HG03025 (cell line): ENCODE measurements around the gene PJVK.
A peak's percentile ranks its signal among the peaks of the same experiment; 100 is the strongest.
"Not testable (repeated sequence)": the region's sequence is repeated elsewhere in the genome, so short reads cannot be mapped to it uniquely, and the experiment has no call there.

ENCODE experiments used
- ATAC-seq: cut with Tn5 transposase; IDR thresholded peaks from one replicate; pipeline ENCODE4 v1.9.1; 2021; ENCODE audit warnings: mild to moderate bottlenecking, moderate library complexity; ENCODE audit not compliant: unreplicated experiment, low FRiP score

Gene PJVK

DNA sequence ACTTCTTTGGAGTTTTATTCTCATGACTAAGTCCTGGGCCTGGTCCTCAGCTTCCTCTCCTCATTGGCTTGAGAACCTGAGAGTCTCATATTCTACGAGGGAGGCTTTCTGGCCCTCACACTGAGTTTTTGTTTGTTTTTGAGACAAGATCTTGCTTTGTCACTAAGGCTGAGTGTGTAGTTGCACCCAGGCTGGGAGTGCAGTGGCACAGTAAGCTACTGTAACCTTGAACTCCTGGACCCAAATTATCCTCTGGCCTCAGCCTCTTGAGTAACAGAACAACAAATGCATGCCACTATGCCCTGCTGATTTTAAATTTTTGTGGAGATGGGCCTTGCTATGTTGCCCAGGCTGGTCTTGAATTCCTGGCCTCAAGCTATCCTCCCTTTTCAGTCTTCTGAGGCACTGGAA lies 22.8 kb upstream of the PJVK start:
- ATAC-seq: no peak

DNA sequence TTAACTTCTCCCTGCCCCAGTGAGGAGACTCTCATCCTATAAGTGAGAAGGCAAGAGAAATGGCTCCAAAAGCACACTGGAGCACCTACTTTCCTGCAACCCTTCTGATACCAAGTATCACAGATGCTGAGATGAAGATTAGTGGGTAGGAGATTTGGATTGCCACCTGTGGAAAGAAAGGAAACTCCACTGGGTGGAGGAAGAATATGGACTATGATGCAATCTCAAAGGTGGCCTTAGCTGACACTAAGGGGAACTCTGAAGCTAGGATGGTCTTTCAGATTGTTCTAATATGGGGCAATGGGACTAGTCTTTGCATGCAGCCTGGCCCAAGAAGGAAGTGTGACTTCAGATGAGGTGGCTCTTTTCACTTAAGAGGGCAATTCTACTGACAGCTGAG lies 21.8 kb upstream of the PJVK start:
- ATAC-seq: no peak

GRCh38 chr2:178436662-178437061 lies 14.5 kb upstream of the PJVK start:
- ATAC-seq: no peak

- ATAC-seq: no peak
These were observed 9.8 kb upstream of the PJVK start for GRCh38 chr2:178441426-178441825.

- no peak for ATAC-seq
These were observed 2.1 kb upstream of the PJVK start for GRCh38 chr2:178448968-178449661.

DNA sequence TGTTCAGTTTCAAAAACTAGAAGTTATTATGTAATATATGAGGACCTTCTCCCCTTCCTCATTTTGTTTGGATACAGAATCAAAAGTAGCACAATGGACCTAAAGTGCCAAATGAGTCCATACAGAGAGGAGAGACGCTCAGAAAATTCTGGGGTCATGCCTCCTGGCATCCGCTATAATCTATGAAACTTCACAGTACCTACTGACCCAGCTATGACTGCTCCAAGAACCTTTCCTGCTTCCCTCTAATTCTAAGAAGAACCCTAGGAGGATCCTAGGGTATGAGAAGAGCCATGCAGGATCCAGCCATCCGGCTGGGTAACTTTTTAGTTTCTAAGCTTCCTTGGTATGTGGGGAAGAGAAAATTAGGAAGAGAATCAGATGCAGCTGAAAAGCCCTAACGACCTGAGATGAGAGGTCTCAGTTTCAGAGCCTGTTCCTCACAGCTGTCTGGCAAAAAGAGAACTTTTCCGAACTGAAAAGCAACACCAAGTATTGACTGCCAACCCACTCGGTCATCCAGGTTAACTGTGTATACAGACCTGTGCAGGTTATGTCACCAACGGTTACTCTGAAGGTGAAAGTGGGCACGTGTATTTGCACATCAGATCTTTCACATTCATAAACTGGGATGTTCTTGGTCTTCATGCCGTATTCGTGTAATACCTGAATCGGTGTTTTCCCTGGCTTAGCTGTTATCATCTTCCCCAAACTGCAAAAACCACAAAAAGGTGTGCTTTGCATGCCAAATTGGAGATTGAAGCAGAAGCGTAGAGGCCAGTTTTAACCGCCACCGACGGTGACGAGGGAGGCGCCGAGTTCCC lies 1.3 kb upstream of the PJVK start:
- peak; percentile 13 for ATAC-seq

DNA sequence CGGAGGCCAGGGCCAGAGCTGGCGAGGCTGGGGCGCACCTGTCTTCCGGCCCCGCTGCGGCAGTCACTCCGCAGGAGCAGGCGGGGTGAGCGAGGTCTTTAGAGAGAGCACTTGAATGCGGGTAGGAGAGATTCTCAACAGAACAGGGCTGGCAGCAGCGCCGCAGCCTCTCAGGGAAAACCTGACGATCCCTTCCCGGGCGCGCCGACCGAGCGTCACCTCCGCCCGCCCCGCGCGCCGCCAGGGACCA lies 729 bp upstream of the PJVK start:
- ATAC-seq: peak; percentile 41

- ATAC-seq: no peak
These were observed 1.2 kb downstream of the PJVK start for GRCh38 chr2:178452334-178452733.

DNA sequence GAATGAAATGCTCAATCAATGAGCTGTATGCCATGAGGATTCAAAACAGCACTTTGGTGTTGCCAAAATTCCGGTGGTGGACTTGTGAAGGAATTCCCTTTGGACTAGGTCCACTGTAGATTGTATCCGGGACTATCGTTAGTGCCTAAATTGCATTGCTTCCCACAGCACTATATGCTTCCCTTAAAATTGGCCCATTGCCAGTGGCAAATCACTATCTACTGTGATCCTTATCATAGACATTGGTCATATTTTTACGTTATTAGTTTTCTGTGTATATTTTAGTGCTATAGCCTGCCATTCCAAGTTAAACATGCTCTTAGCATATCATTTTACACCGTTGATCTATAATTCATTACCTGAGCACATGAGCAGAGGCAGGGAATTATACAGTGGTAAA lies 1.7 kb downstream of the PJVK start:
- ATAC-seq: no peak

DNA sequence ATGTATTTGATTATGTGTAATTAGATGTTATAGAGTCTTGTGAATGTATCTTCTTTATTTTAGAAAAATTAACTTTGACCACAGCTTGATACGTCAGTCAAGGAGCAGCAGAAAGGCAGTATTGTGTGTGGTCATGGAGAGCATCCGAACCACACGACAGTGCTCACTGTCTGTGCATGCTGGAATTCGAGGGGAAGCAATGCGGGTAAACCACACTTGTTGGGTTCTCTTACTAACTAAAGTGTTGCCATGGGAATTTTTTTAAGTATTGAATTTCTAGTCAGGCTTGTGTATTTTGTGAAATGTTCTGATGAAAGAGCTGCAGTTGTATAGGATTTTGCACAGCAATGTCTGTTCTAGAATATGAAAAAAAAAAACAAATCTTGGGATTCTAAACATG lies 4.8 kb downstream of the PJVK start:
- no peak for ATAC-seq

DNA sequence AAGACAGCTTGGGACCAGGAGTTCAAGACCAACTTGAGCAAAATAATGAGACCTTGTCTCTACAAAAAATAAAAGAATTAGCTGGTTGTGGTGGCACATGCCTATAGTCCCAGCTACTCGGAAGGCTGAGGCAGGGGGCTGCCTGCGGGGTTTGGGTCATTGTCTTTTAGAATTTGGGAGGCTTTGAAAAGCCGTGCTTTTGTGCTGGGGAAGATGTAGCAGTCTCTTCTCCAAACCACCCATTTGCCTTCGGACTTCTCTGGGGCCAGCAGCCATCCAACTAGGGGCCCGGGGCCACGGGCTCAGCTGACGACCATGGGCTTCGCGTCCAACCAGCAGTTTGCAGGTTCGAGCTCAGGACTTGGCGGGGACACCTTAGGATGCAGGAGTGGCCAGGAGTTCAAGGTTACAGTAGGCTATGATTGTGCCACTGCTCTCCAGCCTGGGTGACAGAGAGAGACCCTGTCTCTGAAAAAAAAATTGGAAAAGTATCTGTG lies 6.3 kb downstream of the PJVK start:
- no peak for ATAC-seq

DNA sequence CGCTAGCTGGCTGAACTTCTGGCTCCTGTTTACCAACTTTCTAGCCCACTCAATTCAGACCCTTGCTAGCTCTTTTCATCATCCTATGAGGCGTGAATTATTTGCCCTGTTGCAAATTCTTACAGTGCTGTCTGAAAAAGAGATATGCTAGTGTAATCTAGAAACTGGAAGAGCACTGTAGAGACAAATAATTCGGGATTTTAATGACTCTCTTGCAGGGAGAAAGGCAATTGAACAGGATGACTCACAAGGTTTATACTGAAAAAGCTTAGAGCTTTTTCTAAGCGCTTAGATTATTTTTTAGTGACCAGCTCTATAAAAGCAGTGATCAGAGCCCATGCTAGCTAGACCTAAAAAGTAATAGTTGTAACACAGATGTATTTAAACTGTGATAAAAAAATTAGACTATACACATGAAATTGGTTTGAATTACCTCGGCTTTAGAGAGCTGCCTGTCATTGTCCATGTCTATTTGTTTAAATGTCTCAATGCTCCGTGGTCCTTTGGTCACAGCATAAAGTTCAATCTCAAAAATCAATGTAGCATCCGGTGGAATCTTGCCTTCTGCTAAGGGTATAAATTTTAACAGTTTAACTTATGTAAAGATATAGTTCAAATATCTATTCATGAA lies 18.2 kb downstream of the PJVK start:
- no peak for ATAC-seq

DNA sequence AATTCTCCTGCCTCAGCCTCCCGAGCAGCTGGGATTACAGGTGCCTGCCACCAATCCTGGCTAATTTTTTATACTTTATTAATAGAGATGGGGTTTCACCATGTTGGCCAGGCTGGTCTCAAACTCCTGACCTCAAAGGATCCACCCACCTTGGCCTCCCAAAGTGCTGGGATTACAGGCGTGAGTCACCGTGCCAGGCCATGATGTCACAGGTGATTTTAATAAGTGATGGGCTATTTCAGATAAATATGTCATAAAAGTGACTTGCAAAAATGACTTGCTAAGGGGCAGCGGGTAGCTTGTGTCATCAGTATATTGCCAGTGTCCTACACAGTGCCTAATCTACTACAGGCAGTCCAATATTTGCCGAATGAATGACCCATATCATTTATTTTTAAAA lies 20.1 kb downstream of the PJVK start:
- ATAC-seq: not testable (repeated sequence)

- no peak for ATAC-seq
These were observed 22.2 kb downstream of the PJVK start for GRCh38 chr2:178473373-178473772.

DNA sequence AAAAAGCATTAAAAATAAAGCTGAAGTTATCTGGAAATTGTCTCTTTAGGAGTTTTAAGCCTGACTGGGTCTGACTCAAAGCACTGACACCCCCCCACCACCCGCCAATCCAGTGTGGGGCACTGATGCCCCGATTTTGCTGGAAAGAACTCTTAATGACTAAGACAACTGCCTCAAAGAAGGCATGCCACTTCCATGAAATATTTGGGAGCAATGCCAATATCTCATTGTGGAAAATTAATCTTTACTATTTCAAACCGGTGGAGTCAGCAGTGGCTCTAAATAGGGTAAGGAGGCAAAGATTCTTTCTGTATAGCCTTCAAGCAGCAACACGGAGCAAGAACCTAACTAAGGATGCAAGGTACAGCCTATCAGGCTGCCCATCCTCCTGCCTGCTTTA lies 22.8 kb downstream of the PJVK start:
- ATAC-seq: no peak

DNA sequence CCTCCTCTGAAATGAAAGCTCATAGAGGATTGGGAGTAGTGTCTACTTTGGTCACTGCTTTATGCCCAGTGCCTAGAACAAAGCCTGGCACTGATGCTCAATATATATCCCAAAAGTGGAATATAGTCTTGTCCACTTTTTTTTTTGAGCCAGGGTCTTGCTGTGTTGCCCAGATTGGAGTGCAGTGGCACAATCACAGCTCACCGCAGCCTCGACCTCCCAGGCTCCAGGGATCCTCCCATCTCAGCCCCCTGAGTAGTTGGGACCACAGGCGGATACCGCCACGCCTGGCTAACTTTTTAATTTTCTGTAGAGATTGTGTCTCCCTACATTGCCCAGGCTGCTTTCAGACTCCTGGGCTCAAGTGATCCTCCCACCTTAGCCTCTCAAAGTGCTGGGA lies 23.4 kb downstream of the PJVK start:
- ATAC-seq: no peak

DNA sequence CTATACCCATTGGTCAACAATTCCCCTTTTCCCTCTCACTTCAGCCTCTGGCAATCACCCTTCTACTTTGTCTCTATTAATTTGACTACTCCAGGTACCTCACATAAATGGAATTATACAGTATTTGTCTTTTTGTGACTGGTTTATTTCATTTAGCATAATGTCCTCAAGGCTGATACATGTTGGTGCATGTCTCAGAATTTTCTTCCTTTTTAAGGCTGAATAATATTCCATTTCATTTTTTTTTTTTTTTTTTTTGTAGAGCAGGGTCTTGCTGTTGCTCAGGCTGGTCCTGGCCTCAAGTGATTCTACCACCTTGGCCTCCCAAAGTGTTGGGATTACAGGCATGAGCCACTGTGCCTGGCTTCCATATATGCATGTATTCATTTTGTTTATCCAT lies 25.3 kb downstream of the PJVK start:
- ATAC-seq: no peak

GRCh38 chr2:178477443-178478129 lies 26.4 kb downstream of the PJVK start:
- no peak for ATAC-seq

DNA sequence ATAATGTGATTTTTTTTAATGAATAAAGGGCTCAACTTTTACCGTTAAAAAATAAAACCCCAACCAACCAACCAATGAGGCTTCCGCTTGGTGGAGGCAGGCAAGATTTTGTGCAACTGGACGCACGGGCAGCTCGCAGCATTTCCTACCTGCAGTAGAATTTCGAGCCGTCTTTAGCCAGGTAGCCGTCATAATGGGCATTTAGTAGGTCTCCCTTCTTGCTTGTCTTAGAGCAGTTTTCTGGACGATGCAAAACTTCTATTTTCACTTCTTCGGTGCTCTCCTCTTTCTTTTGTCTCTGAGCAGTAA lies 26.9 kb downstream of the PJVK start:
- peak; percentile 3 for ATAC-seq

GRCh38 chr2:178478439-178479274 lies 27.5 kb downstream of the PJVK start, which contains the start of gene FKBP7:
Gene FKBP7 (minus strand): TSS chr2:178478600. CDS start chr2:178478499, 101 bp downstream.
- peak; percentile 39 for ATAC-seq
